Endodermal cell (in vitro differentiated cells): Measurements from ENCODE around the gene PCA3. TPM values are rescaled to one million over a fixed set of nuclear protein-coding genes. Genes with fewer than 3 reads are reported as not detected.

Experiments used
- DNase-seq: peaks from one replicate; pipeline ENCODE4 v3.0.0-alpha.2; 2017
- H3K27ac ChIP-seq: 2 replicates; pipeline ENCODE4 v1.5.1; 2013; ENCODE audit warnings: mild to moderate bottlenecking, low read depth, low read length, moderate library complexity
- H3K27me3 ChIP-seq: 2 replicates; pipeline ENCODE4 v1.6.1; 2013; ENCODE audit warnings: mild to moderate bottlenecking, low read length, moderate library complexity; ENCODE audit not compliant: insufficient read depth, control insufficient read depth, poor library complexity, severe bottlenecking
- H3K36me3 ChIP-seq: 2 replicates; pipeline ENCODE4 v1.7.0; 2013; ENCODE audit warnings: mild to moderate bottlenecking, low read length, moderate library complexity; ENCODE audit not compliant: control insufficient read depth, insufficient read depth
- H3K4me1 ChIP-seq: one replicate; pipeline ENCODE4 v1.7.0; 2013; ENCODE audit warnings: low read length; ENCODE audit not compliant: control insufficient read depth, insufficient read depth
- H3K4me3 ChIP-seq: 2 replicates; pipeline ENCODE4 v1.5.1; 2013; ENCODE audit warnings: mild to moderate bottlenecking, low read length, moderate library complexity
- H3K9ac ChIP-seq: 2 replicates; pipeline ENCODE4 v1.6.1; 2013; ENCODE audit warnings: mild to moderate bottlenecking, low read length, moderate library complexity; ENCODE audit not compliant: poor library complexity, severe bottlenecking; ENCODE audit errors: extremely low read depth
- H3K9me3 ChIP-seq: 2 replicates; pipeline ENCODE4 v1.6.1; 2013; ENCODE audit warnings: mild to moderate bottlenecking, low read length, moderate library complexity; ENCODE audit not compliant: control insufficient read depth
- H3K27ac Mint-ChIP-seq: 2 replicates; pipeline ENCODE4 v1.8.0; 2020; ENCODE audit warnings: mixed read lengths
- H3K27me3 Mint-ChIP-seq: 2 replicates; pipeline ENCODE4 v1.8.0; 2021; ENCODE audit warnings: mild to moderate bottlenecking, mixed read lengths; ENCODE audit not compliant: insufficient read depth
- H3K36me3 Mint-ChIP-seq: 2 replicates; pipeline ENCODE4 v1.8.0; 2020; ENCODE audit warnings: low read depth, mixed read lengths
- H3K4me1 Mint-ChIP-seq: 2 replicates; pipeline ENCODE4 v1.8.0; 2020; ENCODE audit warnings: mixed read lengths
- H3K4me3 Mint-ChIP-seq: 2 replicates; pipeline ENCODE4 v1.8.0; 2020; ENCODE audit warnings: mild to moderate bottlenecking, moderate library complexity, mixed read lengths
- H3K9me3 Mint-ChIP-seq: 2 replicates; pipeline ENCODE4 v1.8.0; 2020; ENCODE audit warnings: mild to moderate bottlenecking, mixed read lengths
- CTCF ChIP-seq: fragments of 200-600 bp; sonication (generic); conservative IDR thresholded peaks from 2 replicates; pipeline ENCODE4 v1.5.0; 2021; ENCODE audit warnings: antibody characterized with exemption, mild to moderate bottlenecking
- WGBS, 2 experiments: methylation state at CpG; one replicate each; pipeline versions ENCODE4 v1.1.5 to v1.1.7; 2013; ENCODE audit warnings: missing lambda C conversion rate in 2 of 2, mixed read lengths in 1 of 2; ENCODE audit not compliant: insufficient coverage in 1 of 2, insufficient read length in 1 of 2; 5-methylcytosine and 5-hydroxymethylcytosine counted together
- long read RNA-seq, 4 experiments: library from polyadenylated mRNA in 2 of 4; library from RNA in 1 of 4; library from capped mRNA in 1 of 4; stranded (forward) in 3 of 4; unstranded in 1 of 4; transcript quantifications; one replicate each; pipeline ENCODE4 v2.0.0, GENCODE V29; 2020 to 2021; ENCODE audit warnings: inconsistent platforms in 1 of 4
- polyA plus RNA-seq, 2 experiments: library from polyadenylated mRNA; stranded (reverse); fragments of 50-300 nt; gene quantifications; one replicate each; pipeline ENCODE4 v1.2.3, GENCODE V29; 2013
- total RNA-seq, 2 donors: library from RNA; stranded (reverse); fragmentation: NEBNext Ultra II Directional in 1 of 2; extraction: Animal tissue kit (Norgen Biotek cat#: 25700) in 1 of 2; gene quantifications; 2 replicates in 1 of 2; 3 replicates in 1 of 2; pipeline ENCODE4 v1.2.1, GENCODE V29; 2021

PCA3 gene
- not detected for total RNA-seq
- not detected for polyA plus RNA-seq (2013, experiment 1 of 2)
- not detected for polyA plus RNA-seq (2013, experiment 2 of 2)
- long read RNA-seq, experiment 1: 0 reads
- long read RNA-seq, experiment 2: 0 reads
- long read RNA-seq, experiment 3, partial matches to known transcripts: 0 of 1 reads
- long read RNA-seq, experiment 3, other reads (novel, unspliced or antisense): 1 of 1 reads
- long read RNA-seq, experiment 4: 0 reads

GRCh38 chr9:76764138-76764537 lies at the start of gene PCA3:
PCA3 (plus strand) TSS chr9:76764438.
- H3K27ac ChIP-seq: no peak within 1 kb of the TSS
- DNase-seq: no peak
- no peaks in the 10 kb centered on the region for H3K27me3 Mint-ChIP-seq
- no peak within 1 kb of the TSS for H3K9ac ChIP-seq
- no peaks in the 10 kb centered on the region for H3K4me1 Mint-ChIP-seq
- H3K36me3 Mint-ChIP-seq: no peaks in the 10 kb centered on the region
- H3K9me3 Mint-ChIP-seq: no peaks in the 10 kb centered on the region
- TF ChIP-seq CTCF: no peak
- H3K27me3 ChIP-seq: no peaks in the 10 kb centered on the region
- H3K4me3 Mint-ChIP-seq: no peak within 1 kb of the TSS
- no peak within 1 kb of the TSS for H3K27ac Mint-ChIP-seq
- H3K4me3 ChIP-seq: no peak within 1 kb of the TSS
- no peaks in the 10 kb centered on the region for H3K36me3 ChIP-seq
- H3K9me3 ChIP-seq: no peaks in the 10 kb centered on the region
- WGBS, 2 experiments: 89 to 94% methylated on average over 2 to 4 of the region's 4 CpGs
- H3K4me1 ChIP-seq: no peaks in the 10 kb centered on the region

GRCh38 chr9:76716085-76716672 lies 48.1 kb upstream of the PCA3 start:
- H3K36me3 Mint-ChIP-seq: no peaks in the 10 kb centered on the region
- DNase-seq: no peak
- Histone ChIP-seq H3K9me3 (no peaks in the 10 kb centered on the region), H3K36me3 (no peaks in the 10 kb centered on the region), H3K4me3 (no peak overlapping the region), H3K27me3 (no peaks in the 10 kb centered on the region), H3K9ac (no peak overlapping the region), H3K27ac (no peak overlapping the region), H3K4me1 (no peaks in the 10 kb centered on the region)
- H3K9me3 Mint-ChIP-seq: no peaks in the 10 kb centered on the region
- TF ChIP-seq CTCF: no peak
- H3K4me3 Mint-ChIP-seq: no peak overlapping the region
- H3K27ac Mint-ChIP-seq: no peak overlapping the region
- no peaks in the 10 kb centered on the region for H3K27me3 Mint-ChIP-seq
- 88 to 94% methylated on average over 4 to 7 of the region's 7 CpGs for WGBS, 2 experiments
- H3K4me1 Mint-ChIP-seq: peaks cover 4% of the 10 kb centered on the region

GRCh38 chr9:76717176-76717575 lies 47.1 kb upstream of the PCA3 start:
- no peaks in the 10 kb centered on the region for H3K4me1 ChIP-seq
- Mint-ChIP-seq H3K4me3 (no peak overlapping the region), H3K36me3 (no peaks in the 10 kb centered on the region), H3K27ac (no peak overlapping the region), H3K9me3 (no peaks in the 10 kb centered on the region), H3K4me1 (peaks cover 4% of the 10 kb centered on the region), H3K27me3 (no peaks in the 10 kb centered on the region)
- H3K27me3 ChIP-seq: no peaks in the 10 kb centered on the region
- DNase-seq: no peak
- no peak overlapping the region for H3K9ac ChIP-seq
- no peak overlapping the region for H3K4me3 ChIP-seq
- no peaks in the 10 kb centered on the region for H3K9me3 ChIP-seq
- no peak for TF ChIP-seq CTCF
- 95% methylated on average over 5 of the region's 5 CpGs; no CpG with 5 or more reads in 1 of the 2 experiments for WGBS, 2 experiments
- H3K27ac ChIP-seq: no peak overlapping the region
- no peaks in the 10 kb centered on the region for H3K36me3 ChIP-seq
